Esophagus squamous epithelium (tissue), 4 donors: Measurements from ENCODE around the gene METTL4.

Experiments used
- POLR2A ChIP-seq, 4 donors: fragments of 450-650 bp; IDR thresholded peaks; one replicate each; pipeline ENCODE4 v1.6.1; 2017; ENCODE audit warnings: antibody characterized with exemption in 4 of 4, mild to moderate bottlenecking in 4 of 4, moderate library complexity in 3 of 4
- TF ChIP-seq, protein P1 (sequence below), 6 experiments: fragments of 450-650 bp in 4 of 6; fragments of 200-600 bp in 2 of 6; sonication (generic) in 2 of 6; IDR thresholded peaks; one replicate each; pipeline ENCODE4 v1.5.1; 2016 to 2019; ENCODE audit warnings: antibody characterized with exemption in 6 of 6, mild to moderate bottlenecking in 4 of 6, moderate library complexity in 4 of 6

DNA sequence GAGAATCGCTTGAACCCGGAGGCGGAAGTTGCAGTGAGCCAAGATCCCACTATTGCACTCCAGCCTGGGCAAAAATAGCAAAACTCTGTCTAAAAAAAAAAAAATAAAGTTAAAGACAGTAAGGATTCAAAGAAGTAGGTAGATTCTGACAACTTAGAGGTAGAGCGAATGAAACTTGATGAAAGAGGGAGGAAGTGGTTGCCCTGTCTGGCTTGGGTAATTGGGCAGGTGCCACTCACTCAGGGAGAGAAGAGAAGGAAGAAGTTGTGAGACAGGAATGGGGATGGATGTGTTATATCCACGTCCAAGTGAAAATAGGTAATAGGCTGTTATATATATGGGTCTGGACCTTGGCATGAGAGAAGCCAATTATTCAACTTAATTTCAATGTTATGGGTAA, 26.3 kb upstream of the METTL4 start:
- TF ChIP-seq POLR2A (IDR thresholded peaks at IDR 0.05): no peak
- TF ChIP-seq, protein P1, sequence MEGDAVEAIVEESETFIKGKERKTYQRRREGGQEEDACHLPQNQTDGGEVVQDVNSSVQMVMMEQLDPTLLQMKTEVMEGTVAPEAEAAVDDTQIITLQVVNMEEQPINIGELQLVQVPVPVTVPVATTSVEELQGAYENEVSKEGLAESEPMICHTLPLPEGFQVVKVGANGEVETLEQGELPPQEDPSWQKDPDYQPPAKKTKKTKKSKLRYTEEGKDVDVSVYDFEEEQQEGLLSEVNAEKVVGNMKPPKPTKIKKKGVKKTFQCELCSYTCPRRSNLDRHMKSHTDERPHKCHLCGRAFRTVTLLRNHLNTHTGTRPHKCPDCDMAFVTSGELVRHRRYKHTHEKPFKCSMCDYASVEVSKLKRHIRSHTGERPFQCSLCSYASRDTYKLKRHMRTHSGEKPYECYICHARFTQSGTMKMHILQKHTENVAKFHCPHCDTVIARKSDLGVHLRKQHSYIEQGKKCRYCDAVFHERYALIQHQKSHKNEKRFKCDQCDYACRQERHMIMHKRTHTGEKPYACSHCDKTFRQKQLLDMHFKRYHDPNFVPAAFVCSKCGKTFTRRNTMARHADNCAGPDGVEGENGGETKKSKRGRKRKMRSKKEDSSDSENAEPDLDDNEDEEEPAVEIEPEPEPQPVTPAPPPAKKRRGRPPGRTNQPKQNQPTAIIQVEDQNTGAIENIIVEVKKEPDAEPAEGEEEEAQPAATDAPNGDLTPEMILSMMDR (IDR thresholded peaks at IDR 0.05): no peak
